B cell (primary cell): Measurements from ENCODE around the gene FARP1.

Source experiments
- CTCF ChIP-seq: fragments of 200-600 bp; IDR thresholded peaks from one replicate; pipeline ENCODE4 v1.8.0; 2022; ENCODE audit warnings: antibody characterized with exemption, mild to moderate bottlenecking
- EZH2 ChIP-seq: IDR thresholded peaks from 2 replicates; pipeline ENCODE4 v1.6.1; 2012; ENCODE audit warnings: borderline replicate concordance, low read depth, mild to moderate bottlenecking, moderate library complexity, low read length; ENCODE audit not compliant: insufficient read depth, poor library complexity, severe bottlenecking

- TF ChIP-seq CTCF: no peak
- no peak for TF ChIP-seq EZH2
Measured at GRCh38 chr13:98251708-98252107, 108.8 kb downstream of the FARP1 start.
